ENCODE measurements around the gene TMPRSS5.
"Not testable (repeated sequence)": the region's sequence is repeated elsewhere in the genome, so short reads cannot be mapped to it uniquely, and the experiment has no call there.

Gene TMPRSS5

DNA sequence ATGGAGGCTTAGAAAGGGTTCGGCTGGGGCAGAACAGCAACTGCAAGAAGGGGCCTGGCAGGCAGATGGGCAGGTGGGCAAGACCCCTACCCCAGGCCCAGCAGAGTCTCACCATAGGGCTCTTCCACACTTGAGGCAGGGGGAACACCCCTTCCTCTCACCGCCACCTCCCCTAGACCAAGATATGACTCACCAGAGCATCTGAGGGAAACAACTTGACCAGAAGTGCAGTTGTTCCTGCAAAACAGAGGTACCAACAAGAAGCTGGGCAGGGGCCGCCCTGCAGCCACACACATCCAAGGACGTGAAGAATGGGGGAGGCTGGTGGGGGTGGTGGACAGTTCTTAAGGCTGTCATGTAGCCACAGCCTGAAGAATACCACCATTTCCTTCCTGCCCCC lies 10.9 kb downstream of the TMPRSS5 start:
- FAIRE-seq = no peak

DNA sequence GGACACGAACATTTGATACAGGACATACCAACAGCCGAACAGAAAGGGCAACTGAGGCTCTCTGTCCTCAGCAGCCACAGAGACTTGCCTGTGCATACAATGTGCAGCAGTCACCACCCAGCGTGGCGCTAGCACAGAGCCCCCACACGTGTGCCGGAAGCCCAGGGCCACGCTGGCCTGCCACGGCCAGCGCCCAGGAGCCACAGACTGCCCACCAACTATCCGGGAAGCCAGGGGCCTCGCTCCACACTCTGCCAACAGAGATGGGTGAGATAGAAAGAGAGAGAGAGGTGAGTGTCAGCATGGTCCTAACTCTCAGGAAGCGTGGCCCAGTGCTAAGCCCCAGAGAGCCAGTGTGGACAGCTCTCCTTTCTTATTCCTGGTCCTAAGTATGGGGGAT lies 11.7 kb downstream of the TMPRSS5 start:
- FAIRE-seq = no peak

- FAIRE-seq = no peak
Observed at GRCh38 chr11:113693030-113693429, 13.1 kb downstream of the TMPRSS5 start.

GRCh38 chr11:113690619-113691569 lies 15.2 kb downstream of the TMPRSS5 start:
- no peak for FAIRE-seq

GRCh38 chr11:113689768-113690618 lies 16.1 kb downstream of the TMPRSS5 start:
- FAIRE-seq = no peak

GRCh38 chr11:113685654-113686359 lies 20.3 kb downstream of the TMPRSS5 start:
- FAIRE-seq = no peak

- no peak for FAIRE-seq
Observed at GRCh38 chr11:113684496-113684895, 21.6 kb downstream of the TMPRSS5 start.

- no peak for FAIRE-seq
Observed at GRCh38 chr11:113683481-113684046, 22.5 kb downstream of the TMPRSS5 start.

DNA sequence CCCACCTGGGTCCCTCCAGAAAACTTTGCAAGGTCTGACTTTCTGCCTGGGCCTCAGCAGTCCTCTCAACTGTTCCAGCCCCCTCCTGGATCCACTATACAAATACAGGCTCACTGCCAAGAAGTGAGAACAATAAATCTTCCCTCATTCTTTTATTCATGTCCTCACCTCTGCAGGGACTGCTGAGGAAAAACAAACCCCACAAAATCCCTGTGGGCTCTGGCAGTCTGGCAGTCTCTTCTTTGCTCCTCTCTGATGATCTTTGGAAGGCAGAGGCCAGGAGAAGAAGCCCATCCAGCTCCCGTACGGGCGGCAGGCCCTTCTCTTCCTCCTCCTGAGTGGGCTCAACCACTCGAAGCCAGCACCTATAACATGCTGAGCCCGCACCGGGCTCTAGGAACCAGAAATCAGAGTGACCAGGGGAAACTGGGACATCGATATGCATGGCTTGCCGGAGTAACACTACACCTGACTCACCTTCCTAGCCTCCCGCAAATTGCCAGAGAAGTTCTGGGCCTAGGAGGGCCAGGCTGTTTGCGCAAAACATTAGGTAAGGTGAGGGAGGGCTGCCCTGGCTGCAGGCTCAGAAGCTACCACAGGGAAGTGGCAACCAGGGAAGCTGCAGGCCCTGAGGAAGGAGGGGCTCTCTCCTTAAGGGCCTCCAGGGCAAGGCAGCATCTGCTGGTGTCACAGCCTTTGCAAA lies 24.2 kb downstream of the TMPRSS5 start:
- no peak for FAIRE-seq

DNA sequence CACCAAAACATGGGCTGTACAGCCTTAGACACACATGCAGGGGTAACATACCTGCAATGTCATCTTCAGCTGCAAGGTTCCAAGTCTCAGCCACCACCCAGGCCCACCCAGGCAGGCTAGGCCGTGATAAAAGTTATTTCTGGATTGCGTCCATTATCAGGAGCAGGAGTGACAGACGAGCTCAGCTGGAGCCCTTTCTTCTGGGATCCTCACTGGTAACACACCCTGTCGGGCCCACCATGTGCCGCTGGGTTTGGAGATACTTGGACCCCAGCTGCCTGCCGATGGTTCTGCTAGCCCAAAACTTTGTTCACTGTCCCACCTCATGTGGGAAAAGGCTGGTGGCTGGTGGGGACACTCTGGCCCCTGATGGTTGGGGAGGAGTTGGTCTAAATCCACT lies 24.8 kb downstream of the TMPRSS5 start:
- no peak for FAIRE-seq

DNA sequence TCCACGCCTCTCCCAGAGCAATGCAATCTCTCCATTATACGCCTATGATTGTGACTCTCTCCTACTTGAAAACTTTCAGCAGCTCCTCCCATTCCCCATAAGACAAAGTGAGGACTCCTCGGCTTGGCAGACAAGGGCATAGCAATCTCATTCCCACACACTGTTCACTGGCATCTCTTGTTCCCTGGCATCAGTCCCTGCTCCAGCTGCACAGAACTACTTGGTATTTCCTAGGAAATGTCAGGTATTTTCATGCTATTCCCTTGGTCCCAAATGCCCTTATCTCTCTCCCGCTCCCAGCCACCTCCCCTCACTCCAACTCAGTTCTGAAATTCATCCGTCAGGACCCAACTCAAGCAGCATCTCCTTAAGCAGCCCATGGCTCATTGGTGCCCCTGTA lies 28.4 kb downstream of the TMPRSS5 start:
- no peak for FAIRE-seq

DNA sequence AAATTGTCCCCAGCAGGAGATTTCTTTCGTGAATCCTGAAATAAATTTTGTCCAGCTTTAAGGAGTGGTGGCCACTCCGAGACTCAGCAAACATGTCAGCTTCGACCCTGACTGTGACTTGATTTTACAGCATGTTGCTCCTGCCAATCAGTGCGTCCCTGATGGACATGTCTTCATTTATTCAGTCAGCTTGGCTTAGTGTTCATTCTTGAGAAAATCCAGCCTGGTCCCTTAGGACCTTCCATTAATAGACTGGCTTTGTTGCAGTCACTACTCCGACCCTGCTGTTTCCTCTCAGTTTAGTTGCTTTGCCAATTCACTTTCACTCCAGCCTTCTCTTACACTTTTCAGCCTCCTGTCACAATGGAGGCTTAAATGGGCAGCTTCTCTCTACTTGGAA lies 30.5 kb downstream of the TMPRSS5 start:
- no peak for FAIRE-seq

DNA sequence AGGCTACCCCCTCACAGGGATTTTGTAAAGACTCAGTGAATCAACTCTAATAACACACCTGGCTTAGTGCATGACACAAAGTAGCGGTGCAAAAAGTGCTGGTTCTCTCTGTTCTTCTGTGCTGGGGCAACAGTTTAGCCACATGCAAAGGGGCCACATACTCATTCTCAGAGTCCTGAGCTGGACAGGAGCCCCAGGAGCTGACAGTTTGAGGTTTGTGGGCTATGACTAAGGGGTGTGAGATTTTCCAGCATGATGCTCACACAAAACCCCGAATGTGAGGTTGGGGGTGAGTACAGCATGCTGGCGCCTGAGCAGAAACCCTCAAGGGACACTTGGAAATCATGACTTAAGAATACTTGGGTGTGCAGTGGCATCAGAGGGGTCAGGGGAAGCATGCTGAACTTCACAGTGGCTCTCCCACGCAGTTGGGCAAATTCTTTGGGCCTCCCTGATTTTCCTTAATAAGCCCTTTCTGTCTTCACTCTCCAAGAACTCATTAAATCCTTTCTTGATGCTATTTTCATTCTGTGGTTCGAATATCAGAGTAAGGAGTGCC lies 31.0 kb downstream of the TMPRSS5 start:
- FAIRE-seq = no peak

DNA sequence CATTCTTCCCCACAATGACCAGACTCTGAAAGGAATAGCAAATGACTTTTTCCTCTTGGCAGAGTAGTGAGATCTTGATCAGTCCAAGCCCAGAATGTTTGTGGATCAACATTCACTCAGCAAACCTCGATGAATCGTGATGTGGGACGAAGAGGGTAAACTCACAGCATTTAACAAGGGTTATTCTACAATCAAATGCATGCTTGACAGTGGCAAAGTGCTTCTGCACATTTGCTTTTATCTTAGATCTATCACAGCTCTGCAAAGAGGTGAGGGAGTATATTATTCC lies 31.8 kb downstream of the TMPRSS5 start:
- no peak for FAIRE-seq

GRCh38 chr11:113673550-113674396 lies 32.3 kb downstream of the TMPRSS5 start:
- no peak for FAIRE-seq

DNA sequence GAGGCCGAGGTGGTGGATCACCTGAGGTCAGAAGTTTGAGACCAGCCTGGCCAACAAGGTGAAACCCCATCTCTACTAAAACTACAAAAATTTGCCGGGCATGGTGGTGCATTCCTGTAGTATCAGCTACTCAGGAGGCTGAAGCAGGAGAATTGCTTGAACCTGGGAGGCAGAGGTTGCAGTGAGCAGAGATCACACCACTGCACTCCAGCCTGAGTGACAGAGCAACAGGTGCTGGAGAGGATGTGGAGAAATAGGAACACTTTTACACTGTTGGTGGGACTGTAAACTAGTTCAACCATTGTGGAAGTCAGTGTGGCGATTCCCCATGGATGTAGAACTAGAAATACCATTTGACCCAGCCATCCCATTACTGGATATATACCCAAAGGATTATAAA lies 34.2 kb downstream of the TMPRSS5 start:
- not testable (repeated sequence) for FAIRE-seq

GRCh38 chr11:113670831-113671215 lies 35.3 kb downstream of the TMPRSS5 start:
- no peak for FAIRE-seq

DNA sequence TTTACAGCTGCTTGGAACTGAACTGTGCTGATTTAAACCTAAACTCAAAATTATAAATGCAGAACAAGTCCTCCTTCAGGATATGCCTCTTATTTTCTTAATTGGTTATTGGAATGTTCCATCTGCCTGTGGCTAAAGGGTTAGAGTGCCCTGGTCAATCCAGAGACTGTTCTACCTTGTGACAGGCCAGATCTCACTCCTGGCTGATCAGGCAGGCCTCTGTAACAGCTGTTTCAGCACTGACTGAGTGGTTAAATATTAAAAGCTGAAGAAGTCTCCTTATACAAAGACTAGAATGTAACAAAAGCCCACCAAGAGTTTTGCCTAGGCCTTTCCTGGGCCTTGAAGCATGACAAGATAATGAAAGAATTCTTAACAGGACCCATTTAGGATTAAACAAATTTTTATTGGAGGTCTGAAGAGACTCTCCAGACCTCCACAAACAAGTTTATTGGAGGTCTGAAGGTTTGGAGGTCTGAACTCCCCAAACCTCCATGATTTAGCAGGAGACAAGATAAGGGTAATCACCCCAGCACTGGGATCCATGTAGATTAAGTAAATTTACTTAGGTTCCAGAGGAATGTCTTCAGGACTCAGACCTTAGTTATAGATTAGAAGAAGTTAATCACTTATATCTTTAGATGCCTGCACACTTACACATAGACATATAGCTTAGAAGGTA lies 35.8 kb downstream of the TMPRSS5 start:
- no peak for FAIRE-seq

- no peak for FAIRE-seq
Observed at GRCh38 chr11:113668255-113668654, 37.9 kb downstream of the TMPRSS5 start.

GRCh38 chr11:113667801-113668200 lies 38.3 kb downstream of the TMPRSS5 start:
- FAIRE-seq = no peak

DNA sequence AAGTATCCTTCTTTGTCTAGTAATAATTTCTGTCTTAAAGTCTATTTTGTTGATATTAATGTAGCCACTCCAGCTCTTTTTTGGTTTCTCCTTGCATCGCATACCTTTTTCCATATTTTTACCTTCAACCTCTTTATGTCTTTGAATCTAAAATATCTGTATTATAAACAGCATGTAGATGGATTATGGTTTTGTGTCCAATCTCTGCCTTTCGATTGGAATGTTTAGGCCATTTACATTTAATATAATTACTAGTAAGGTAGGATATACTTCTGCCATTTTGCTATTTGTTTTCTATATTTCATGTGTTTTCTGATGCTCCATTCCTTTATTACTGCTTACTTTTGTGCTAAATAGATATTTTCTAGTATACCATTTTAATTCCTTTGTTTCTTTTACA lies 39.5 kb downstream of the TMPRSS5 start:
- FAIRE-seq = no peak
